HG03159 (cell line): ENCODE results near the gene FAM217B.

ENCODE experiments used
- ATAC-seq: cut with Tn5 transposase; IDR thresholded peaks from one replicate; pipeline ENCODE4 v1.9.1; 2021; ENCODE audit warnings: mild to moderate bottlenecking, moderate library complexity; ENCODE audit not compliant: unreplicated experiment

FAM217B gene

GRCh38 chr20:59972037-59972801 is 32.0 kb downstream of the FAM217B start:
- no peak for ATAC-seq

GRCh38 chr20:59976156-59976782 is 36.1 kb downstream of the FAM217B start:
- ATAC-seq = no peak

GRCh38 chr20:59977086-59977485 is 36.9 kb downstream of the FAM217B start:
- ATAC-seq = no peak

- no peak for ATAC-seq
Observed at GRCh38 chr20:59983076-59983475, 42.9 kb downstream of the FAM217B start.

GRCh38 chr20:59984541-59984940 is 44.4 kb downstream of the FAM217B start:
- no peak for ATAC-seq

GRCh38 chr20:59985164-59985563 is 45.0 kb downstream of the FAM217B start:
- ATAC-seq = no peak

GRCh38 chr20:59985864-59986263 is 45.7 kb downstream of the FAM217B start:
- no peak for ATAC-seq

- no peak for ATAC-seq
Observed at GRCh38 chr20:59987135-59987534, 46.9 kb downstream of the FAM217B start.

GRCh38 chr20:59988141-59988540 is 48.0 kb downstream of the FAM217B start:
- no peak for ATAC-seq

GRCh38 chr20:59992526-59993084 is 52.4 kb downstream of the FAM217B start:
- ATAC-seq = no peak

- no peak for ATAC-seq
Observed at GRCh38 chr20:59993736-59994430, 53.7 kb downstream of the FAM217B start.

- ATAC-seq = no peak
Observed at GRCh38 chr20:59994697-59995122, 54.5 kb downstream of the FAM217B start.

- no peak for ATAC-seq
Observed at GRCh38 chr20:59996108-59996507, 55.9 kb downstream of the FAM217B start.

- no peak for ATAC-seq
Observed at GRCh38 chr20:59997896-59998295, 57.7 kb downstream of the FAM217B start.
